ENCODE measurements around the gene B4GALT2. TPM values are rescaled to one million over a fixed set of nuclear protein-coding genes. Genes with fewer than 3 reads are reported as not detected.

Gene B4GALT2
- total and polyA plus RNA-seq, 2 donors (not counting 1 experiment from before 2014, with no cell fraction given): 4.6 to 6.5 TPM

DNA sequence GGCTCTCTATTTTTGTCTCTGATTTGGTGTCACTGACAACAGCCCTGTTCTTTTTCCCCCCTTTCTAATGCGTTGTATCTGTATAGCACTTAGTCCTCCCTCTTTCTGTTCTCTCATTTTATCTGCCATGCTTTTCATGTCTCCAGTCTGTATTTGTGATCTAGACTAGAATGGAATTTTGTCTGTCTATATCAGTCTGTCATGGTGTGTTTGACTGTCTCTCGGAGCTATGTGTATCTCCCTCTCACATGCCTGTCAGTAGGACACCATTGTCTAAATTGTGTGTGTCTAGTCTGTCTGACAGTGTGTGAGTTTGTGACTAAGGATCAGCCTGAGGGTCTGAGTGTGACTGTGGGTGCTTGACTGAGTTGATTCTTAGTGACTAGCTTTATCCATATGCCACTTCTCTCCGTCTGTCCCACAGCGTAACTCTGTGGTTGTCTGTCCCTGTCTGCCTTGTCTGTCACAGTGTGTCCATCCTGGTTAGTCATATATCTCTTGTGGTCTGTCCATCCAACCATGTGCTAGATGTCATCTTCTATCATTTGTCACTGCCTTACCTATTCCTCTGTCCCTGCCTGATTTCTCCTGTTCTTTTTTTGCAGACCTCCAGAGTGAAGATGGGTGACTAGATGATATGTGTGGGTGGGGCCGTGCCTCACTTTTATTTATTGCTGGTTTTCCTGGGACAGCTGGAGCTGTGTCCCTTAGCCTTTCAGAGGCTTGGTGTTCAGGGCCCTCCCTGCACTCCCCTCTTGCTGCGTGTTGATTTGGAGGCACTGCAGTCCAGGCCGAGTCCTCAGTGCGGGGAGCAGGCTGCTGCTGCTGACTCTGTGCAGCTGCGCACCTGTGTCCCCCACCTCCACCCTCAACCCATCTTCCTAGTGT, 1.4 kb upstream of the B4GALT2 start:
- Histone ChIP-seq H3K4me1 (ENCODE audit: control insufficient read depth in 2 of 2, insufficient read depth in 2 of 2, low read length in 2 of 2) (peaks cover 37 to 69% of the 10 kb centered on the region in 2 donors), H3K27me3 (replicated peaks in 1 of 4; ENCODE audit: control extremely low read depth in 1 of 4, control insufficient read depth in 3 of 4, insufficient read depth in 4 of 4, low read length in 3 of 4) (no peaks in the 10 kb centered on the region), H3K4me3 (ENCODE audit: control extremely low read depth in 1 of 5, extremely low read depth in 1 of 5, insufficient read depth in 1 of 5, low read depth in 2 of 5, low read length in 4 of 5) (no peak overlapping the region), H3K9ac (ENCODE audit: low read length) (no peak overlapping the region), H3K36me3 (replicated peaks in 1 of 2; ENCODE audit: control extremely low read depth in 1 of 2, control insufficient read depth in 1 of 2, extremely low read depth in 1 of 2, insufficient read depth in 2 of 2, low read length in 1 of 2) (peaks cover 0 to 25% of the 10 kb centered on the region in 2 experiments), H3K79me2 (ENCODE audit: control insufficient read depth, insufficient read depth, low read length) (peaks cover 16% of the 10 kb centered on the region), H4K20me1 (ENCODE audit: control insufficient read depth, insufficient read depth, low read length, poor library complexity, severe bottlenecking) (peaks cover 40% of the 10 kb centered on the region), H3K27ac (ENCODE audit: low read length in 2 of 2) (no peak overlapping the region), H3K4me2 (replicated peaks; ENCODE audit: low read depth, low read length, poor library complexity, severe bottlenecking) (peak overlapping the region; percentile 85), H2AFZ (ENCODE audit: insufficient read depth, low read depth, low read length, poor library complexity, severe bottlenecking) (no peak overlapping the region), H3K9me3 (ENCODE audit: control extremely low read depth in 1 of 3, control insufficient read depth in 2 of 3, insufficient read depth in 1 of 3, low read length in 2 of 3) (no peaks in the 10 kb centered on the region)
- Mint-ChIP-seq H3K9me3 (ENCODE audit: insufficient read depth) (no peaks in the 10 kb centered on the region), H3K4me1 (peaks cover 70% of the 10 kb centered on the region), H3K27ac (peak overlapping the region; percentile 3), H3K27me3 (no peaks in the 10 kb centered on the region), H3K4me3 (peak overlapping the region; percentile 97)
- CTCF ChIA-PET: interaction anchor here (1.2 kb wide), 1 partner anchor 58 kb away, joined by 4 read pairs; no protein-coding TSS in a partner anchor
- WGBS (ENCODE audit: insufficient coverage): 100% methylated on average over 3 of the region's 9 CpGs
- intact Hi-C loops (cut with micrococcal nuclease): loop anchor here (10.0 kb wide), 2 partner anchors 273 to 1523 kb away; partner anchors contain the start of genes PPCS, ST3GAL3 and ZMYND12
- TF ChIP-seq EZH2 (IDR thresholded peaks at IDR 0.05; ENCODE audit: borderline replicate concordance, insufficient read depth, low read depth, low read length, poor library complexity, severe bottlenecking): no peak
- ATAC-seq (ENCODE audit: low read depth) (no peak), DNase-seq (peak; percentile 27)
- POLR2A ChIA-PET: no interaction called here

DNA sequence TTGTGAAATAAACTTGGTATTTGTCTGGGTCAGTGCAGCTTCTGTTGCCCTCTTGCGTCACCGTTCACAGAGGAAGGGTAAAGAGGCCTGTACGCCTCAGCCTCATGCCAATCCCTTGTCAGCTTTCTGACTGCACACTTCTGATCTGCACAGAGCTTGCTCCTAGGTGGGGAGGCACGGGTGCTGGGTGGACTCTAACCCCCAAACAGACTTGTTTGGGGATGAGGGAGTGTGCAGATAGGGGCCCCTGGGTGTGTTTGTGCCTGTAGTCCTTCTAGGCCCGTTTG, 803 bp upstream of the B4GALT2 start:
- Mint-ChIP-seq H3K27me3 (no peaks in the 10 kb centered on the region), H3K4me1 (peaks cover 68% of the 10 kb centered on the region), H3K9me3 (ENCODE audit: insufficient read depth) (no peaks in the 10 kb centered on the region), H3K4me3 (peak overlapping the region; percentile 97), H3K27ac (no peak overlapping the region)
- Histone ChIP-seq H3K27ac (ENCODE audit: low read length in 2 of 2) (no peak overlapping the region), H3K9me3 (ENCODE audit: control extremely low read depth in 1 of 3, control insufficient read depth in 2 of 3, insufficient read depth in 1 of 3, low read length in 2 of 3) (no peaks in the 10 kb centered on the region), H2AFZ (ENCODE audit: insufficient read depth, low read depth, low read length, poor library complexity, severe bottlenecking) (no peak overlapping the region), H3K4me3 (ENCODE audit: control extremely low read depth in 1 of 5, extremely low read depth in 1 of 5, insufficient read depth in 1 of 5, low read depth in 2 of 5, low read length in 4 of 5) (no peak overlapping the region), H3K4me2 (replicated peaks; ENCODE audit: low read depth, low read length, poor library complexity, severe bottlenecking) (peak overlapping the region; percentile 85), H3K36me3 (replicated peaks in 1 of 2; ENCODE audit: control extremely low read depth in 1 of 2, control insufficient read depth in 1 of 2, extremely low read depth in 1 of 2, insufficient read depth in 2 of 2, low read length in 1 of 2) (peaks cover 0 to 23% of the 10 kb centered on the region in 2 experiments), H4K20me1 (ENCODE audit: control insufficient read depth, insufficient read depth, low read length, poor library complexity, severe bottlenecking) (peaks cover 40% of the 10 kb centered on the region), H3K9ac (ENCODE audit: low read length) (no peak overlapping the region), H3K27me3 (replicated peaks in 1 of 4; ENCODE audit: control extremely low read depth in 1 of 4, control insufficient read depth in 3 of 4, insufficient read depth in 4 of 4, low read length in 3 of 4) (no peaks in the 10 kb centered on the region), H3K79me2 (ENCODE audit: control insufficient read depth, insufficient read depth, low read length) (peaks cover 16% of the 10 kb centered on the region), H3K4me1 (ENCODE audit: control insufficient read depth in 2 of 2, insufficient read depth in 2 of 2, low read length in 2 of 2) (peaks cover 37 to 69% of the 10 kb centered on the region in 2 donors)
- intact Hi-C loops (cut with micrococcal nuclease): loop anchor here (10.0 kb wide), 2 partner anchors 273 to 1523 kb away; partner anchors contain the start of genes PPCS, ST3GAL3 and ZMYND12
- peak; percentile 37 for DNase-seq
- ATAC-seq (ENCODE audit: low read depth): no peak
- ChIA-PET CTCF (no interaction called here), POLR2A (no interaction called here)
- 83% methylated on average over 5 of the region's 5 CpGs for WGBS (ENCODE audit: insufficient coverage)
- TF ChIP-seq EZH2 (IDR thresholded peaks at IDR 0.05; ENCODE audit: borderline replicate concordance, insufficient read depth, low read depth, low read length, poor library complexity, severe bottlenecking): no peak
